GM21360 (cell line): ENCODE data around the gene GALNT15.

Source experiments
- ATAC-seq: cut with Tn5 transposase; IDR thresholded peaks from one replicate; pipeline ENCODE4 v1.9.1; 2021; ENCODE audit warnings: mild to moderate bottlenecking, moderate library complexity; ENCODE audit not compliant: unreplicated experiment

The GALNT15 gene

DNA sequence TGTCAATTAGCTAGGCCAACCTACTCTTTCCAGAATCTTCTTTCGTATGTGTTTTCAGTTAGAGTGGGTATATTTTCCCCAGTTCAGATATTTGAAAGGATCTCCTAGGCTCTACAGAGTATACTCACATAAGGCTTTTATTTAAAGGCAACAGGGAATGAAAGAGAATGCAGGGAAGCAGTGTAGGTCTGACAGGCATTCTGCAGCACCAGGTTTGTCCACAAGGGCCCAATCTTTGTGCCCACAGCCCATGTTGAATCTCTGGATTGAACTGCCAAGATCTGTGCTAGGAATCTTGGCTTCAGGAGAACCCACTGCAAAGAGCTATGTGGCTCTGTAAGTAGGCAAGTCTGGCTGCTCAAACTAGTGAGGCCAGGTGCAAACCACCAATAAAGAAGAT is 24.2 kb upstream of the GALNT15 start:
- no peak for ATAC-seq

DNA sequence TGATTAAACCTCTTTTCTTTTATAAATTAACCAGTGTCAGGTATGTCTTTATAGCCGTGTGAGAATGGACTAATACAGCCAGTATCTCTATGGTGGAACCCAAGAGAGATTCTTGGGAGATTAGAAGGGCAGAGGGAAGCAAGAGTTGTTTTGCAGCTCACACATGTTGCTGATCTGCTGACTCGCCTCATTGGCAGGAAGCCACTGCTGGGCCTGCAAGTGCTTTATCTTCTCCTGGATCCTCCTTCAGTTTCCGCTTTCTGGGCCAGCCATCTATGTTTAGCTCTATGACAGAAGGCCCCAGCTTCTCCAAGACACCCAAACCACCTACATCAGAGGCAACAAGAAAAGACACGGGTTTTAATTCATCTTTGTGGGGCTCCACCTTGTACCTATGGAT is 23.4 kb upstream of the GALNT15 start:
- ATAC-seq: no peak

DNA sequence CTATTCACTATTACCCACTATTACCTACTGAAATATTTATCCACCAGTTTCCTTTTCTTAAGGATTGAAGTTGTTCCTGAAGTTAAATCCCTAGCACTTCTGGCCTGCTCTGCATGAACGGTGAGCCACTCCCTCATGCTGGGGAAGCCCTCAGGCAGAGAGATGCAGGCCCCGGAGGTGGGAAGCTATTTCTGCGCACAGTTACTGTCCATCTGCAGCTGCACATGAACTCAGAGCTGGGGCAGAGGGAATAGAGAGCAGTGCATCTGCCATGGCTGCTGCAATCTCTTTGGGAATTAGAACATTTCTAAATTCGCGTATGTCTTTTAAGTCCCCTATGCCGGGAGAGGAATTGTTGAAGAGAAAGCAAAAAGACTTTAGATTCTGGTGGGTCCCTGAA is 6.3 kb upstream of the GALNT15 start:
- ATAC-seq: no peak

DNA sequence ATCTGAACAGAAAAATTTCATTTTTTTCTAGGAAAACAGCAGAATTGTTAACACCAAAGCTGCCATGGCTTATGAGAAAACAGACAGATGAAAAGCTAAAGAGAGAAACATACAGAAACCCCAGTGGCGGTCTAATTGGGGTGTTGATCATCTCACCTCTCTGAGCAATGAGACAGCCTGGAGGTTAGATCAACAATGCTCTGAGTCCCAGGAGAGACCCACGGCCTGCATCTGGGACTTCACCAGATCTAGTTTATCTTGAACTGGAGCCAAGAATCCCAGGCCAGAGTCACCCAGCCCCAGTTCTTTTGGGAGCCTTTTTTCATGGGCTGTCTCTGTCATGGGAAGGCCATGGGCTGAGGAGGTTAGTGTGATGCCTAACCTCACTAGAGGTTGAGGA is 3.5 kb upstream of the GALNT15 start:
- no peak for ATAC-seq

DNA sequence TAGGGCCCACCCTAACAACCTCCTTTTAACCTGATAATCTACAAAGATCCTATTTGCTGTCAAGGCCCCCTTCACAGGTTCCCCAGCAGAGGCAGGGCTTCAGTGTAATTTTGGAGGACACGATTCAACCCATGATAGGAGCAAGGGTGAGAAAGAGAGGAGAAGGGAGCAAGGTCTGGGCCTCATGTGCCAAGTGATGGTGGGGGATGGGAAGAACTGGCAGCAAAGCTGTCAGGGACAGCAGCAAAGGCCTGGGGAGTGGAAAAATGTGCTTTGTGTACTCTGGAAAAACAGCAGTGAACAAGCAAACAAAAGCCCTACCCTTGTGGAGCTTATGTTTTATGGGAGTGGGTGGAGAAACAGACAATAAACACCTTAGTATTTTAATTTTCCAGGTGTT is 2.7 kb upstream of the GALNT15 start:
- no peak for ATAC-seq

DNA sequence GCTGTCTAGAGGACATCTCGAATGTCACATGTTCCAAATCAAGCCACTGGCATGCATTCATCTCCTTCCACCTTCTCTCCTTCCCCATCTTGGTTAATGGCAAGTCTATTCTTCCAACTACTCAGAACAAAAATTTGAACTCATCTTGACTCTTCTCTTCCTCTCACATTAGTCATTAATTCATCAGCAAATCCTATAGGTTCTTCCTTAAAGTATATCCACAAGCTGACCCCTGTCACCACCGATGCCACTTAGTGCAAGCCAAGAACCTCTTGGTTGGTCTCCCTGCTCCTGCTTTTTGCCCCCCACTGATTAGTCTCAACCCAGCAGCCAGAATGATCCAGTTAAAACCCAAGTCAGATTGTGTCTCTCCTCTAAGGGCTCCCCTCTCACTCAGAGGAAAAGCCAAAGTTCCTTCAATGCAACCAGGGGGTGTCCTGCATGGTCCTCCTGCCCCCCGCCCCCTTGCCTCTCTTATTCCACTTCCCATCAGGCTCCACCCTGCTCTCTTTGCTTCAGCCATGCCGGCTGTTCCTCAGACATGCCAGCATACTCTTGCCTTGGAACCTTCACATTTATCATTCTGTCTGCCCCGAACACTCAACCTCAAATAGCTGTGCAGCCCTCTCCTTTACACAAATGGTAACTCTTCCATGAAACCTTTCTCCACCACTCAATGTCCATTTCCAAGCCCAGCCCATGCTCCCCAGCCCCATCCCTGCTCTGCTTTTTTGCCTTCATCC is 1.0 kb upstream of the GALNT15 start:
- no peak for ATAC-seq

DNA sequence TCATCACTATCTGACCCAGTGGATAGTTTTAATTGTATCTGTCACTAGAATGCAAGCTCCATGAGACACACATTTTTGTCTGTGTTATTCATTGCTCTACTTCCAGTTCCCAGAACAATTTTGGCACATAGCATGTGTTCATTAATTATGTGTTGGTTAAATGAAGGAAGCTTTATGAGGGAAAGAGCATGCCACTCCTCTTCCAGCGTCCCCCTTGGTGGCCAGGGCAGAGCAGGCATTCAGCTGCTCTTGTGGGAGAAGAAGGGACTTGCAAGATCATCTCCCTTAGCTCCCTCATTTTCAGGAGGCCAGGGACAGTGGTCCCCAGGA is 489 bp upstream of the GALNT15 start:
- ATAC-seq: no peak

DNA sequence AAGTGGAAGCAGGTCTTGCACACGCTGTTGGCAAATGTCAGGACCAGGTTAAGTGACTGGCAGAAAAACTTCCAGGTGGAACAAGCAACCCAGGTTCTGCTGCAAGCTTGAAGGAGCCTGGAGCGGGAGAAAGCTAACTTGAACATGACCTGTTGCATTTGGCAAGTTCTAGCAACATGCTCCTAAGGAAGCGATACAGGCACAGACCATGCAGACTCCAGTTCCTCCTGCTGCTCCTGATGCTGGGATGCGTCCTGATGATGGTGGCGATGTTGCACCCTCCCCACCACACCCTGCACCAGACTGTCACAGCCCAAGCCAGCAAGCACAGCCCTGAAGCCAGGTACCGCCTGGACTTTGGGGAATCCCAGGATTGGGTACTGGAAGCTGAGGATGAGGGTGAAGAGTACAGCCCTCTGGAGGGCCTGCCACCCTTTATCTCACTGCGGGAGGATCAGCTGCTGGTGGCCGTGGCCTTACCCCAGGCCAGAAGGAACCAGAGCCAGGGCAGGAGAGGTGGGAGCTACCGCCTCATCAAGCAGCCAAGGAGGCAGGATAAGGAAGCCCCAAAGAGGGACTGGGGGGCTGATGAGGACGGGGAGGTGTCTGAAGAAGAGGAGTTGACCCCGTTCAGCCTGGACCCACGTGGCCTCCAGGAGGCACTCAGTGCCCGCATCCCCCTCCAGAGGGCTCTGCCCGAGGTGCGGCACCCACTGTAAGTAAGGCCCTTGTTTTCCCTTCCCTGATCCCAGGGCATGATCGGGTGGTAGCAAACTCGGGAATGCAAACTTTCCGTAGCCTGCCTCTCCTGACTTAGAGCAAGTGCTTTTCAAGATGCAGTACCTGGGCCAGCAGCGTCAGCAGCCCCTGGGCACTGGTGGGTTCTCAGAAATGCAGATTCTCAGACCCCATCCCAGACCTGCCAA is 759 bp downstream of the GALNT15 start:
- ATAC-seq: no peak

DNA sequence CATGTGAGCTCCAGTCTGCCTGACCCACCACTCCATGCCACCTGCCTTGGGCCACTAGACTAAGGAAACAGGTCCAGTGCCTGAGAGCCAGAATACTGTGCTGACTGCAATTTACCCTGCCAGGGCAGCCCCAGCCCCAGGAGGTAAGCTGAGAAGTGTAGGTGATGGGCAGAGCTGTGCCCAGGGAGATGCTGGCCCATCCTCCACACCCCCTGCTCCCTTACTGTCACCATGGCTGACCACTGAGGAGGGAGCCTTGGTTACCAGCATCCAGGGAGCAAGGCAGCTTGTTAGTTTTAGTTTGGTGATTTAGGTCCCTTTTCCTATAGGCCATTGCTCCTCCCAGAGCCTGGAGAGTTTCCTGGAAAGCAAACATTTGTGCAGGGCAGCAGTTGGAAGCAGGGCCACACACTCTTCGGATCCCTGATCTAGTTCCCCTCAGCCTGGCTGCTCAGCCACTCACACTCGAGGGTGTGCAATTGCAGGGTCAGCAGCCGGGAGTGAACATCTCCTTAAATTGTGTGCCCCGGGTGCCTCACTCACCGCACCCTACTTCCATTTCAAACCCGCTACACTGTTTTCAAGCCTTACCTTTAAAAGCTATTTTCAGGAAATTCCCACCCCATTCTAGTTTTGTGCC is 2.0 kb downstream of the GALNT15 start:
- no peak for ATAC-seq

DNA sequence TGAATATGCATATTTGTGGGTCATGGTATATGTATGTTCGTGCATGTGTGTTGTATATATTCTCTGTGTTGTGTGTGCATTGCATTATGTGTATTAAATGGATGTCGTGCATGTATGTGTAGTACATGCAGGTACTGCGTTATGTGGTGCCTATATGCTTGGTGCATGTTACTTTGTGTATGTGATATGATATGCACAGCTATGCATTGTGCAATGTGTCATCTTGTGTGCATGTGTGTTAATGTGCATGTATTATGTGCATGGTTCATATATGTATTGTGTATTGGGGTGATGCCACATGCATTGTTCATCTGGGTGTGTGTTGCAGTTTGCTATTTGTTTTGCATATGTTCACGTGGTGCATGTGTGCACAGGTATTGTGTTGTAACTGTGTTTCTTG is 2.9 kb downstream of the GALNT15 start:
- no peak for ATAC-seq

DNA sequence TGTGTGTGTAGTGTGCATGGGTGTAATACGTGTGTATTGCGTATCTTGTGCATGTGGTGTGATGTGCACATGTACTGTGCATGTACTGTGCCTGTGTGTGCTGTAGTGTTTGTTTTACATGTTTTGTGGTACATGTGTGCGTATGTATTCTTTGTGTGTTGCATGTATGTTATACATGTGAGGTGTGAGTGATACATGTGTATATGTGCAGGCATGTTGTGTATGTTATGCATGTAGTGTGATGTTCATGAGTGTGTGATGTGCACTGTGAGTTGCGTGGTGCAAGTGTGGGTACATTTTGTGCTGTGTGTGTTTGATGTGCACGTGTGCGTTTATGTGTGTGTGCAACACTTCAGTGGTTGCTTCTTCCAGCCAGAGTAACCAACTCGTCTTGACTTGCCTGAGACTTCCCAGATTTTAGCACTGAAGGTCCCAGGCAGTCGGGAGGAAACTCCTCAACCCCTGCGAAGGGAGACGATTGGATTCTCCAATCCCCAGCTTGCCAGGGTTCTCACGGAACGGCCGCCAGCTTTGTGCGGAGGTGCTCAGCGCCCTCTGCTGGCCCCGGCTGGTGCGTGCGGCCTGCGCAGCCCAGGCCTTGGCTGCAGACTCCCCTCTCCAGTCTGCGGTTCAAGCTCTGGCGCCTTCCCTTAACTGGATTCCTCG is 3.6 kb downstream of the GALNT15 start:
- peak; percentile 73 for ATAC-seq

DNA sequence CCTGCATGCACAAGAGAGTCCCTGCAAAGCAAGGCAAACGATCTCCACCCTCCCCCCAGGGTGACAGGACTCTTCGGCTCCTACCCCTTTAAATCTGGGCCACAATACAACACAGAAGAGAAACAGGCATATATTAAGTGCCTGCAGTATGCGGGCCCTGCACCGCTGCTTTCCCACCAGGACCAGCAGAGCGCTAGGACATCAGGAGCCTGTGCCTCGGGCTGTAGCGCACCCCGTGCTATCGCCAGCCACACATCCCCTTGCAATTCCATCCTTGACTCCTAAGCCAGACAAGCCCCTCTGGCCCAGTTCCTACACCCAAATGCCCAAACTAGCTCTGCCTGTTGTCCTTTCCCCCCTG is 4.1 kb downstream of the GALNT15 start:
- ATAC-seq: peak; percentile 10

DNA sequence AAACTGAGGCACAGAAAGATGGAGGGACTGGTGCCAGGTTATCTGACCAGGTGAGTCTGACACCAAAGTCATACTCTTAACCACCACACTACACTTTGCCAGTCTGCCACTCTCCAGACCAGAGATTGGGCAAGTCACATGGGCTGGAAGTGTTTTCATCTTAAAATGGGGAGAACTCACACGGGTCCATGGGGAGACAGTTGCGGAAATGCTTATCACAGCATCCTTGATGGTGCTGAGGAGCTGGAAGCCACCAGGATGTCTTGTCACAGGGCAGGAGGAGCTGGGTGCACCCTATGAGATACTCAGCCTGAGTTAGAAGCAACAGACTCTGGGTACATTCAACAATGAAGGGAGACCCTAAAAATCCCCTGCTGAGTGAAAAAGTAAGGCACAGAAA is 4.8 kb downstream of the GALNT15 start:
- no peak for ATAC-seq

DNA sequence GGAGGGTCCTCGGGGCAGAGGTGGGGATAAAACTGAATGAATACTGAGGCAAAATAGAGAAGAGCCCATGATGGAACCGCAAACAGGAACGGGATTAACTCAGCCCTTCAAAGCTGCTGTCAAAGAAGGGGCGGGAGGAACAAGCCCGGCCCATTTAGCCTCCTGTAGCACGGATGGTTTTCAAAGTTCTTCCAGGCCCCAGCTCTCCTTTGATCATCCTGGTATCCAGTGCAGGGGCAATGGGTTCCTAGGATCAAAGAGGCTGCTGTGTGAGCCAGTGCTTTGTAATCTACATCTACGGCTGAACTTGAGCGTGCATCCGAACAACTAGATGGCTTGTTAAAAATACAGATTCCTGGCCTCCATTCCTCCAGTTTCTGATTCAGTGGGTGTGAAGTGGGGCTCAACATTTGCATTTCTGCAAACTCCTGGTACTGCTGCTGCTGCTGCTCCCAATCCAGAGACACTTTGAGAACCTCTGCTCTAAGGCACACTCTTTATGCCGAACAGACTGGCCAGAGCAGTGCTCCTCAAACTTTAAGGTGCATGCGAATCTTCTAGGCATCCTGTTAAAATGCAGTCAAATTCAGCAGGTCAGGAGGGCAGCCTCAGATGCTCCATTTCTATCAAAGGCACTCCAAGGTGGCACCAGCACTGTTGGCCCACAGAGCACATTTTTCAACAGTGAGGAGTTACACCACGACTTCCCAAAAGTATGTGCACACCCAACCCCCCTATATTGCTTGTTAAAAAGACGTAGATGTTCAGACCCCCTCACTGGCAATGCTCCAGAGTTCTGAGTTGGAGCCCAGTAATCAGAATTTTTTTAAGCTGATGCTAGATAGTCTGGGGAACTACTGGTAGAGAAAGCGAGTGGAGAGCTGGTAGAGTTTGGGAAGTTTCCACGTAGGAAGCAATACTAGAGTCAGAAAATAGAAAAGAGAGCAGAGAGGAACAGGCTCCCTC is 5.6 kb downstream of the GALNT15 start:
- no peak for ATAC-seq

DNA sequence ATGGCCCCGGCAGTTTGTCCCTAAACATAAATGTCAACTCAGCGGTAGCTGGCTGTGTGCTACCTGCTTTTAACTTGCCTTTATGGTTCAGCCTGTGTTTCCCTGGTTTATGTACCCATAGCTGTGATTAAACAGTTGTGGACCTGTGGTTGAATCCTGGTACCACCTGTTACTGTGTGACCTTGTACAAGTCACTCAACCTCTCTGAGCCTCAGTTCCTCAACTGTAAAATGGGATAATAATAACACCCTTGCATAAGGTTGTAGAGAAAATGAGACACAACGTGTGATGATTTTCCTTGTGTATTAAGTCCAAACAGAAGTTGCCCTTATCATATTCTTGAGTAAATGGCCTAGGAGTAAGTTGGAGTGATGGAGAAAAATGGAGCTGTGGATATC is 6.3 kb downstream of the GALNT15 start:
- ATAC-seq: no peak

DNA sequence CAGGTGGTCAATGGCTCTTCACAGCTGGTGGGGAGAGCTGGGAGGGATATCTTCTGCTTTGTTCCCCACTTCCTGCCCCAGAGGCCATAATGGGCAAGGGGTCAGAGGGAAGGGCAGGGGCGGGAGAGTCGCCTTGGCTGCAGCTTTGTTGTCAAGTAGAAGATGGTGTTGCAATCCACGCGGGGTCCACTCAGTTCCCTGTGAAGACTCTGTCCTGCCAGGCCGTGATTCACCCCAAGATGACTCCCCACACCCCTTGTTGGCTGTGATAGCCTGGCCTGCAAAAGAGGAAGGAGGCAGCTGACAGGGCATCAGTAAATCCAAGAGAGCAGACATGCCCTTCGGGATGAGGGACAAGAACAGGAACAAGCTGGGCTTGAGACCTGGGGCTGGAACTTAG is 6.9 kb downstream of the GALNT15 start:
- no peak for ATAC-seq

DNA sequence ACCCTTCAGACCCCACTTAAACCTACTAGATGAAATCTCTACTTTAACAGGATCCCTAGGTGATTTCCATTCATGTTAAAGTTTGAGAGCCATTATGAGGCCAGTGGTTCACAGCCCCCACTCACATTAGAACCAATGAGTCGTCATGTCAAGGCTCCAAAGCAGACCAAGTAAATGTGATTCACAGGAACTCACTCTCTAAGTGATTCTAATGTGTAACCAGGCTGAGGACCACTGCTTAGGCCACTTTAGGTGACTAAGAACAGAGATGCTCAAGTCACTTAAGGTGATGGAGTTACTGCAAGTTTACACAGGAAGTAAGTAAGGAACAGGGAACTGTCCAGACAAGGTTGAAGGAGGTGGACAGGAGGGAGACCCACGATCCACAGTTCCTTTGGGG is 7.7 kb downstream of the GALNT15 start:
- ATAC-seq: no peak

DNA sequence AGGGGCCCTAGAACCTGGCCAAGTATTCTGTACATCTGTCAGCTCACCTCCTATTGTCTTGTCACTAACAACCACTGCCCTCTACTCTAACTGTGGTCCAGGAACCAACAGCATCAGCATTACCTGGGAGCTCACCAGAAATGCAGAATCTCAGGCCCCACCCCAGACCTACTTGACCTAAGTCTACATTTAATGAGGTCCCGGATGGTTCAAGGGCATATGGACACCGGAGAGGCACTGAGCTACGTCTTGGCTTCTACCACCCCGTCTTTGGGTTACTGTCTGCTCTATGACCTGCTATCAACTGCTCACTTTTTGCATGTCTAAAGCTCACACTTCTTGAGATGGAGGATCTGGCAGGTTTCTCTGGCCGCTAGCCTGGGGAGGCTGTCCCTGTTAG is 8.1 kb downstream of the GALNT15 start:
- ATAC-seq: no peak

DNA sequence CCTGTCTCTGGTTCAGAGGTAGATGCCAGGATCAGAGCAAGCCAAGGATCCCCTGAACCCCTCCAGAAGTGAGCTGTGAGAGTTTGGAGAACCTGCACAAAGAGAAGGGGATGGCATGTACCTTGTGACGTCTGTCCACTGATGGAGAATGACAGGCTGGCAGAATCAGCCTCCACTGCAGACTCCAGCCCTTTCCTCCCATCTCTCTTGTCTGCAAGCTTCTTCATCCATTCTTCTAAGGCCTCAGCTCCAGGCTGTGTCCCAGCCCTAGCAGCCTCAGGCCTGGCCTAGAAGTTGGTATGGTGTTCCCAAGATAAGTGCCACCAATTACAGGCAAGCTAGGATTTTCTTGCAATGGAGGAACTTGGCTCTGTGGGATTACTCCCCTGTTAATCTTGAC is 8.6 kb downstream of the GALNT15 start:
- no peak for ATAC-seq

DNA sequence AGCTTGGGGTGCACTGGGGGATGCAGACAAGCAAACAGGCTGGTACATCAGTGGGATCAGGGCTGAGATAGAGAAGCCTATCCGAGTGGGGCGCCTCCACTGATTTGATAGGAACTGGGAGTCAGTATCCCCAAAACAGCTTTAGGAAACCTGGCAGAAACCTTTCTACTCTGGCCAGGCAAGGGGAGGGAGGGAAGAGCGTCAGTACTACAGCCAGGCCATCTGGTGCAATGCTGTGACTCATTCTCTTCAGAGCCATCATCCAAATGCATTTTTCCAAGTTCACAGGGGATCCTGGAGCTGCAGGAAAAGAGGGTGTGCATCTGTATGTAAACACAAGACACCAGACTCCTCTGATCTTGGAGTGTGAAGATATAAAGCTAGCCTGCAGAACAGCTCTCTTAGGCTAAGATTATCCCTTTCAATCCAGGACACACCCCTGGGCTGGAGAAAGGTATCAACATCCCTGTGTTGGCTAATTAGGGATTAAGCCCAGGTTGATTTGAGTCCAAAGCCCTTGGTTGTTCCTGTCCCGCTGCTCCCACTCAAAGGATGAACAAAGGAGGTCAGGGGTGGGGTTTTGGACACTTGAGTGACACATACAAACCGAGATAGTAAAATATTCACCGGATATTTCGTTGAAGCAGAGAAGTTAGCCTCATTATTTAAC is 9.3 kb downstream of the GALNT15 start:
- no peak for ATAC-seq
